CD4-positive, alpha-beta T cell treated with Interferon gamma for 1 hour (primary cell): ENCODE data around the gene PKNOX2.

Source experiments
- DNase-seq: peaks from one replicate; pipeline ENCODE4 v3.0.0-alpha.2; 2020

The PKNOX2 gene

GRCh38 chr11:125289419-125290098, 125.0 kb downstream of the PKNOX2 start:
- no peak for DNase-seq

GRCh38 chr11:125290263-125290662, 125.7 kb downstream of the PKNOX2 start:
- no peak for DNase-seq

GRCh38 chr11:125292100-125292499, 127.5 kb downstream of the PKNOX2 start:
- no peak for DNase-seq

- no peak for DNase-seq
Observed at GRCh38 chr11:125293596-125293995, 129.0 kb downstream of the PKNOX2 start.

- no peak for DNase-seq
Observed at GRCh38 chr11:125295931-125296330, 131.4 kb downstream of the PKNOX2 start.

GRCh38 chr11:125297346-125297915, 132.9 kb downstream of the PKNOX2 start:
- no peak for DNase-seq

- no peak for DNase-seq
Observed at GRCh38 chr11:125299061-125299615, 134.6 kb downstream of the PKNOX2 start.

GRCh38 chr11:125299821-125300220, 135.3 kb downstream of the PKNOX2 start:
- DNase-seq: no peak

- DNase-seq: no peak
Observed at GRCh38 chr11:125300791-125301218, 136.3 kb downstream of the PKNOX2 start.

- no peak for DNase-seq
Observed at GRCh38 chr11:125301346-125301745, 136.8 kb downstream of the PKNOX2 start.

- DNase-seq: no peak
Observed at GRCh38 chr11:125303186-125303585, 138.6 kb downstream of the PKNOX2 start.

GRCh38 chr11:125303694-125304093, 139.1 kb downstream of the PKNOX2 start:
- DNase-seq: no peak

- DNase-seq: no peak
Observed at GRCh38 chr11:125304136-125304535, 139.6 kb downstream of the PKNOX2 start.

- no peak for DNase-seq
Observed at GRCh38 chr11:125304876-125305275, 140.3 kb downstream of the PKNOX2 start.

- no peak for DNase-seq
Observed at GRCh38 chr11:125305345-125305744, 140.8 kb downstream of the PKNOX2 start.

- no peak for DNase-seq
Observed at GRCh38 chr11:125306476-125306875, 141.9 kb downstream of the PKNOX2 start.

GRCh38 chr11:125308246-125308645, 143.7 kb downstream of the PKNOX2 start:
- DNase-seq: no peak

- DNase-seq: no peak
Observed at GRCh38 chr11:125312391-125312790, 147.8 kb downstream of the PKNOX2 start.

GRCh38 chr11:125312812-125313211, 148.3 kb downstream of the PKNOX2 start:
- no peak for DNase-seq

- no peak for DNase-seq
Observed at GRCh38 chr11:125313271-125314219, 149.0 kb downstream of the PKNOX2 start.

GRCh38 chr11:125314276-125315078, 149.9 kb downstream of the PKNOX2 start:
- no peak for DNase-seq

- DNase-seq: no peak
Observed at GRCh38 chr11:125315079-125315740, 150.7 kb downstream of the PKNOX2 start.
